ENCODE results near the gene TGFA.

Gene TGFA

DNA sequence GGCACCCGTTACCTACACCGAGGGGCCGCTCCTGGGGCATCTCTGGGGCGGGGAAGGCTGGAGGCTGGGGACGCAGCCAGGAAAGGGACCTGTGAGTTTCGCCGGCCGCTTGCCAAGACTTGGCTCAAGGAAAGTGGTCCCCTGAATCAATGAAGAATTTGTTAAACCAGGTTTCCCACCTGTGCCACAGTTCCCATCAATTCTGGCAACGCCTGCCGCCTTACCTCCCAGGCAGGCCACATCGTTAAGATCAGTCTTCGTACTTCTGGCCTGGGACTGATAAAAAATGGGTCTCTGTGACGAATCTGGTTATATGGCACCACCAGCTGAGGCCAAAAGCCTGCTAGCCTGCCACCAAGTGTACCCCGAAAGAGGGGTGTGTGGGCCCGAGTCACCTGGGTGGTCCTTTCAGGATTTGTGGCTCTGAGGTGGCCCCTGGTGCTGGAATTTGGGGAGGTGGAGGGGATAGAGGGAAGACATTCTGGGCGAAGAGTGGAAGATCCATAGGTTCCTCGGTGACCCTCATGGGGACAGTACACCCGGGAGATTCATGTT is 789 bp upstream of the TGFA start:
- peak overlapping the region; percentile 65 for H3K4me3 ChIP-seq (ENCODE audit: low read length)
- TF ChIP-seq, protein P1, sequence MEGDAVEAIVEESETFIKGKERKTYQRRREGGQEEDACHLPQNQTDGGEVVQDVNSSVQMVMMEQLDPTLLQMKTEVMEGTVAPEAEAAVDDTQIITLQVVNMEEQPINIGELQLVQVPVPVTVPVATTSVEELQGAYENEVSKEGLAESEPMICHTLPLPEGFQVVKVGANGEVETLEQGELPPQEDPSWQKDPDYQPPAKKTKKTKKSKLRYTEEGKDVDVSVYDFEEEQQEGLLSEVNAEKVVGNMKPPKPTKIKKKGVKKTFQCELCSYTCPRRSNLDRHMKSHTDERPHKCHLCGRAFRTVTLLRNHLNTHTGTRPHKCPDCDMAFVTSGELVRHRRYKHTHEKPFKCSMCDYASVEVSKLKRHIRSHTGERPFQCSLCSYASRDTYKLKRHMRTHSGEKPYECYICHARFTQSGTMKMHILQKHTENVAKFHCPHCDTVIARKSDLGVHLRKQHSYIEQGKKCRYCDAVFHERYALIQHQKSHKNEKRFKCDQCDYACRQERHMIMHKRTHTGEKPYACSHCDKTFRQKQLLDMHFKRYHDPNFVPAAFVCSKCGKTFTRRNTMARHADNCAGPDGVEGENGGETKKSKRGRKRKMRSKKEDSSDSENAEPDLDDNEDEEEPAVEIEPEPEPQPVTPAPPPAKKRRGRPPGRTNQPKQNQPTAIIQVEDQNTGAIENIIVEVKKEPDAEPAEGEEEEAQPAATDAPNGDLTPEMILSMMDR (conservative IDR thresholded peaks at IDR 0.05; ENCODE audit: low read length), result no peak
- no peak for DNase-seq (ENCODE audit: low read depth)

DNA sequence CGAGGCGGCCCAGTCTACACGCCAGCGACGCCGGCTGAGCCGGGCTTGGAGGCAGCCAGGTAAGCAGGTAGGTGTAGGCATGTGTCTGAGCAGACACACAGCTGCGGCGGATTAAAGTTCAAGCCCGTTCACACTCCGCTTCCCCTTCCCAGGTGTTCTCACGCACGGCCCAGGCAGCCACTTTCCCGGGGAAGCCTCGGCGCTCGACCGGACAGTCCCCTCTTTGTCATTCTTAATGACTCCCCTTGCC is 367 bp downstream of the TGFA start:
- DNase-seq (ENCODE audit: low read depth), result no peak
- TF ChIP-seq, protein P1 (conservative IDR thresholded peaks at IDR 0.05; ENCODE audit: low read length), result no peak
- H3K4me3 ChIP-seq (ENCODE audit: low read length), result peak overlapping the region; percentile 65

DNA sequence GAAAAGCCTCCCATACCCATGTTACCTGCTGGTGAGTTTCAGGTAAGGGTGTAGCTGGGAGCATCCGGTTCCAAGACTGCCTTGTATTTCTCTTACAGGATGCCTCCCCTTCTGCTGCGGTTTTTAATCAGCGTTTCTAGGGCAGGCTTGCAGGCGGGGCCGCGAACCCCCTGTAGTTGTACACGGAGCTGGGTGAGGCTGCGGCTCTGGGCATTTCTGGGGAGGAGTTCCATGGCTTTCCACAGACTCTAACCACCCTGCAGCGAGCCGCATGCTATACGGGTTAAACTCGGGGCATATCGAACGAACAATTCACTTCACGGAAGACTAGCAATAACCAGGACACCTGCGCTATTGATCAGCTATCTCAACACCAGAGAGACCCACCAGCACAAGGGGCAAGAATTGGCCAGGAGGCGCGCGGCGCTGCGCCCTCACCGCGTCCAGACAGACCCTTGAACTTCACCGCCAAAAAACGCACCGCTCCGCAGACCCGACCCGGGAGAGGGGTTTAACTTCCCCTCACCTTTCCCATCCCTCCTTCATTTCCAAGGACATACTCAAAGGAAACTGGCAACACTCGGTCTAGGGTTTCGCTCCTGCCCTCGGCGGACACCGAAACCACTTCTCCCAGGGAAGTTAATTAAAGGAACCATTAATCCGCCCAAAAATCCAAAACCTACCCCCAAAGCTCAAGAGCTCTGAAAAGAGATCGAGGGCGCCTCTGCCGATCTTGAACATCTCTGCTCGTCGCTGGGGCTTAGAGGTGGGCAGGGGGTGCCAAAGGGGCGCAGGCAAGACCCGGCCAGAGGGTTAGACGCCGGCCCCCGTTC is 909 bp downstream of the TGFA start:
- TF ChIP-seq, protein P1 (conservative IDR thresholded peaks at IDR 0.05; ENCODE audit: low read length), result no peak
- H3K4me3 ChIP-seq (ENCODE audit: low read length), result peak overlapping the region; percentile 65
- DNase-seq (ENCODE audit: low read depth), result no peak

DNA sequence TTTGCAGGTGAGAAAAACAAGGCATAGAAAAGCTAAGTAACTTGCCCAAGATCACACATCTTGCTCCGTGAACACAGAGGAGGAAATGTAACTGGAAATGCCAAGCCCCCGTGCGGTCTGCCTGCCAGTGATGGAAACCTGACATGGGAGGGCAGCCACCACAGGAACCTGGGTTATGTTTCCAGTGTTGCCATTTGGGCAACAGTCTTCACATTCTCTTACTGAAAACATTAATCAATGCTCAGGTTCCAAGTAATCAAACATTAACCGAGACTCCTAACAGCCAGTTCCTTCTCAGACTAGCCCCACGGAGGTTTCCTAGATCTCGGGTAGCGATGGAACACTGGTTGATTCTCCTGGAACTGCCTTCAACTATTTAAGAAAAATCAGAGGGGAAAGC is 2.5 kb downstream of the TGFA start:
- no peak for DNase-seq (ENCODE audit: low read depth)
- H3K4me3 ChIP-seq (ENCODE audit: low read length), result no peak overlapping the region
- TF ChIP-seq, protein P1 (conservative IDR thresholded peaks at IDR 0.05; ENCODE audit: low read length), result no peak

DNA sequence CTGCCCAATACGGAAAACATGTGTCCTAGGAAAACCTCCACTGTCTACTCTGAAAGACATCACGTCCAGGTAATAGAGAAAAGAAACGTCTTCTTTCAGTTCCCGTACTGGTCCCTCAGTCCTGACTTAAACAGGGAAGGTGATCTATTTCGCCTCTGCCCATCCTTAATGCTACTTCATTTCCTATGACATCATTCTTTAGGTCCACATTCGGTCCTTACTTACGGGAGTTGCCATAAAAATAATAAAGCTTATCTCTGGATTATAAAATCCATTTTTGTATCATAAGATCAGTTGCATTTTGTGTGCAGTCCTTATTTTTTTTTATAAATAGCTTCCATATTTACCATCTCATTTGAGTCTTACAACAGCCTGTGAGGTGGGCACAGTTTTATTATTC is 3.7 kb downstream of the TGFA start:
- H3K4me3 ChIP-seq (ENCODE audit: low read length), result no peak overlapping the region
- TF ChIP-seq, protein P1 (conservative IDR thresholded peaks at IDR 0.05; ENCODE audit: low read length), result no peak
- no peak for DNase-seq (ENCODE audit: low read depth)

DNA sequence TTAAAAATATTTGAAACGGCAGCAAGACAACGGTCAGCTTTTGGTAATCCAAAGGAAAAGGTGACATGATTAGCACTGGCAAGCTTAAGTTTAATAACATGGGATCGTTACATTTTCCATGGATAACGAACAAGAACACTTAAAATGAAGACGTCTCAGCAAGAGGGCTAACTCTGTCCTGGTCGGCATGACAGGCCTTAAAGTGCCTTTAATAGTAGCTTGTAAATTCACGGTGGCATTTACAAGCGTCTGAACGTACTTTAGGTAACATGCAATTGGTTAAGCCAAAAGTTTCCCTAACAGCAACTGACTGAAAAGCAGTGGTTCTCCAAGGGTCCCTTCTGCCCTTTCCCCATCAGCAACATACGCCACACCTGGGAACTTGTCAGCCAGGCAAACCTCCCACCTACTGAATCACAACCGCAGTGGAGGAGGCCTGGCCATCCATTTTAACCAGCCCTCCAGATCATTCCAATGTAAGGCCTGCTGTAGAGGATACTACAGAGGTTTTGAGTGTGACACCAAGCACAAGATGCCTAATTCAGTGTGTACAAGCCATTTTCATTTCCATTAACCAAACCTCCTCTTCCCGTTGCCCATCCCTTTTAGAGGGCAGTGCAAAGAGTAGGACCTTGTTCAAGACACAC is 4.4 kb downstream of the TGFA start:
- H3K4me3 ChIP-seq (ENCODE audit: low read length), result no peak overlapping the region
- no peak for DNase-seq (ENCODE audit: low read depth)
- TF ChIP-seq, protein P1 (conservative IDR thresholded peaks at IDR 0.05; ENCODE audit: low read length), result no peak

DNA sequence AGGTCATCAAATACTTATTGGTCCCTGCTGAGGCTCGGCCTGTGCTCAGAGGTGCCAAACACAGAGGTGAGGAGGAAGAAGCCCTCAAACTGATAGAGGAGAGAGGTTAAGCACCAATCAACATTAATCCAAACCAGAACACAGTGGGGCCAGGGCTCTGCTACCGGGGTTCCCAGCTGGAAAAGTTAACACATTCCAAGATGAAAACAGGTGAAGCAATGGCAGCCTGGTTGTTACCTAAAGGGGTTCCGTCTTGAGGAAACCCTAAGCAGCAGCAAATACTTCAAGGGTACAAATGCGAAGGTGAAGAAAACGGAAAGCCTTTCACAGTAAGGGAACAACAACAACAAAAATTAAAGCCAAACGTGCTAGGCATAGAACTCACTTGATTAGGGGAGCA is 5.4 kb downstream of the TGFA start:
- no peak for DNase-seq (ENCODE audit: low read depth)
- TF ChIP-seq, protein P1 (conservative IDR thresholded peaks at IDR 0.05; ENCODE audit: low read length), result no peak
- no peak overlapping the region for H3K4me3 ChIP-seq (ENCODE audit: low read length)

Data from AG10803 (cell line).